ENCODE measurements around the gene SORCS2.

The SORCS2 gene

GRCh38 chr4:7393601-7394575, 201.6 kb downstream of the SORCS2 start:
- Histone ChIP-seq H3K9me3 (ENCODE audit: insufficient read depth, low read length, severe bottlenecking) (no peaks in the 10 kb centered on the region), H3K9ac (ENCODE audit: low read depth, low read length) (no peak overlapping the region), H3K27me3 (ENCODE audit: insufficient read depth, low read length, poor library complexity) (peaks cover 11% of the 10 kb centered on the region)

GRCh38 chr4:7394681-7395451, 202.5 kb downstream of the SORCS2 start:
- Histone ChIP-seq H3K9ac (ENCODE audit: low read depth, low read length) (no peak overlapping the region), H4K20me1 (ENCODE audit: insufficient read depth, low read length) (no peaks in the 10 kb centered on the region; the same call in 1 of the 2 replicates), H3K9me3 (ENCODE audit: insufficient read depth, low read length, severe bottlenecking) (no peaks in the 10 kb centered on the region), H3K79me2 (ENCODE audit: insufficient read depth, low read length) (no peaks in the 10 kb centered on the region), H3K4me1 (ENCODE audit: insufficient read depth, low read length) (no peaks in the 10 kb centered on the region), H2AFZ (ENCODE audit: low read depth, low read length) (no peak overlapping the region), H3K36me3 (ENCODE audit: insufficient read depth, low read length) (no peaks in the 10 kb centered on the region), H3K4me3 (ENCODE audit: low read depth in 1 of 2, low read length in 2 of 2) (no peak overlapping the region), H3K27ac (ENCODE audit: low read length) (no peak overlapping the region), H3K4me2 (ENCODE audit: insufficient read depth, low read length) (no peak overlapping the region), H3K27me3 (ENCODE audit: insufficient read depth, low read length, poor library complexity) (peaks cover 11% of the 10 kb centered on the region)
- ATAC-seq (ENCODE audit: insufficient read depth, low read depth) = no peak
- no peak for DNase-seq
- TF ChIP-seq CTCF (IDR thresholded peaks at IDR 0.05; ENCODE audit: borderline replicate concordance, extremely low read depth, low read length, poor library complexity, severe bottlenecking) = no peak
- no peak for TF ChIP-seq EZH2 (IDR thresholded peaks at IDR 0.05; ENCODE audit: borderline replicate concordance, low read depth, low read length, severe bottlenecking)

More at GRCh38 chr4:7393601-7394575, 201.6 kb downstream of the SORCS2 start:
- Histone ChIP-seq H2AFZ (ENCODE audit: low read depth, low read length) (no peak overlapping the region), H3K79me2 (ENCODE audit: insufficient read depth, low read length) (no peaks in the 10 kb centered on the region), H3K36me3 (ENCODE audit: insufficient read depth, low read length) (no peaks in the 10 kb centered on the region), H3K4me1 (ENCODE audit: insufficient read depth, low read length) (no peaks in the 10 kb centered on the region), H3K4me2 (ENCODE audit: insufficient read depth, low read length) (no peak overlapping the region), H3K27ac (ENCODE audit: low read length) (no peak overlapping the region), H3K4me3 (ENCODE audit: low read depth in 1 of 2, low read length in 2 of 2) (no peak overlapping the region), H4K20me1 (ENCODE audit: insufficient read depth, low read length) (no peaks in the 10 kb centered on the region; the same call in 1 of the 2 replicates)
- DNase-seq (no peak), ATAC-seq (ENCODE audit: insufficient read depth, low read depth) (no peak)
- TF ChIP-seq CTCF (IDR thresholded peaks at IDR 0.05; ENCODE audit: borderline replicate concordance, extremely low read depth, low read length, poor library complexity, severe bottlenecking) (no peak), EZH2 (IDR thresholded peaks at IDR 0.05; ENCODE audit: borderline replicate concordance, low read depth, low read length, severe bottlenecking) (no peak)

GRCh38 chr4:7395645-7396044, 203.3 kb downstream of the SORCS2 start:
- H4K20me1 ChIP-seq (ENCODE audit: insufficient read depth, low read length) = no peaks in the 10 kb centered on the region; the same call in 1 of the 2 replicates
- H3K27me3 ChIP-seq (ENCODE audit: insufficient read depth, low read length, poor library complexity) = peaks cover 11% of the 10 kb centered on the region
- ATAC-seq (ENCODE audit: insufficient read depth, low read depth) (no peak), DNase-seq (no peak)
- no peak overlapping the region for H3K4me2 ChIP-seq (ENCODE audit: insufficient read depth, low read length)
- TF ChIP-seq CTCF (IDR thresholded peaks at IDR 0.05; ENCODE audit: borderline replicate concordance, extremely low read depth, low read length, poor library complexity, severe bottlenecking) (no peak), EZH2 (IDR thresholded peaks at IDR 0.05; ENCODE audit: borderline replicate concordance, low read depth, low read length, severe bottlenecking) (no peak)
- H3K9me3 ChIP-seq (ENCODE audit: insufficient read depth, low read length, severe bottlenecking) = no peaks in the 10 kb centered on the region
- no peaks in the 10 kb centered on the region for H3K79me2 ChIP-seq (ENCODE audit: insufficient read depth, low read length)
- no peaks in the 10 kb centered on the region for H3K4me1 ChIP-seq (ENCODE audit: insufficient read depth, low read length)
- H3K9ac ChIP-seq (ENCODE audit: low read depth, low read length) = no peak overlapping the region
- H3K27ac ChIP-seq (ENCODE audit: low read length) = no peak overlapping the region
- no peaks in the 10 kb centered on the region for H3K36me3 ChIP-seq (ENCODE audit: insufficient read depth, low read length)
- no peak overlapping the region for H2AFZ ChIP-seq (ENCODE audit: low read depth, low read length)
- no peak overlapping the region for H3K4me3 ChIP-seq (ENCODE audit: low read depth in 1 of 2, low read length in 2 of 2)
